Natural killer cell (primary cell): ENCODE data around the gene COPS6. TPM values are rescaled to one million over a fixed set of nuclear protein-coding genes. Genes with fewer than 3 reads are reported as not detected.

Experiments
- ATAC-seq, 3 donors: fragments of 150-1000 bp in 2 of 3; fragments of 200-7000 bp in 1 of 3; cut with Tn5 transposase; 1 replicate in 1 of 3; 2 replicates in 2 of 3; pipeline ENCODE4 v1.10.0; 2021; ENCODE audit warnings: mild to moderate bottlenecking in 2 of 3, moderate library complexity in 2 of 3
- DNase-seq, 2 donors: peaks; one replicate each; pipeline versions ENCODE4 v3.0.0 to v3.0.0-alpha.2; 2013 to 2021; ENCODE audit warnings: mixed read lengths in 1 of 2
- H3K27ac ChIP-seq: one replicate; pipeline ENCODE4 v1.5.1; 2013; ENCODE audit warnings: mild to moderate bottlenecking, low read length
- H3K27me3 ChIP-seq: one replicate; pipeline ENCODE4 v1.6.1; 2013; ENCODE audit warnings: low read length; ENCODE audit not compliant: control insufficient read depth, insufficient read depth
- H3K36me3 ChIP-seq: one replicate; pipeline ENCODE4 v1.6.1; 2013; ENCODE audit warnings: low read length; ENCODE audit not compliant: control insufficient read depth, insufficient read depth
- H3K4me1 ChIP-seq: one replicate; pipeline ENCODE4 v1.6.1; 2013; ENCODE audit warnings: low read length; ENCODE audit not compliant: control insufficient read depth, insufficient read depth
- H3K4me3 ChIP-seq: one replicate; pipeline ENCODE4 v1.5.1; 2013; ENCODE audit warnings: low read length
- H3K9me3 ChIP-seq: one replicate; pipeline ENCODE4 v1.6.1; 2013; ENCODE audit warnings: low read length; ENCODE audit not compliant: control insufficient read depth, insufficient read depth
- H3K27ac Mint-ChIP-seq, 2 donors: one replicate each; pipeline ENCODE4 v1.8.0; 2022; ENCODE audit warnings: mild to moderate bottlenecking in 2 of 2, mixed read lengths in 2 of 2, moderate library complexity in 1 of 2
- H3K27me3 Mint-ChIP-seq, 2 donors: one replicate each; pipeline ENCODE4 v1.8.0; 2022; ENCODE audit warnings: low read depth in 2 of 2, mixed read lengths in 2 of 2
- H3K36me3 Mint-ChIP-seq: one replicate; pipeline ENCODE4 v1.8.0; 2022; ENCODE audit warnings: mixed read lengths
- H3K4me1 Mint-ChIP-seq, 2 donors: one replicate each; pipeline ENCODE4 v1.8.0; 2022; ENCODE audit warnings: mixed read lengths in 2 of 2
- H3K4me3 Mint-ChIP-seq: one replicate; pipeline ENCODE4 v1.8.0; 2022; ENCODE audit warnings: mild to moderate bottlenecking, moderate library complexity, mixed read lengths
- H3K9me3 Mint-ChIP-seq, 2 donors: one replicate each; pipeline ENCODE4 v1.8.0; 2022; ENCODE audit warnings: mixed read lengths in 2 of 2
- CTCF ChIP-seq: fragments of 200-600 bp; IDR thresholded peaks from one replicate; pipeline ENCODE4 v1.8.0; 2022; ENCODE audit warnings: antibody characterized with exemption
- WGBS: methylation state at CpG from one replicate; pipeline ENCODE4 v1.1.7; 2013; ENCODE audit warnings: missing lambda C conversion rate; ENCODE audit not compliant: insufficient coverage; 5-methylcytosine and 5-hydroxymethylcytosine counted together
- intact Hi-C: fragments of 100-400 bp; cut with micrococcal nuclease; formaldehyde crosslinking; loops from one replicate; pipeline ENCODE4 v1.14.2; 2022
- total RNA-seq, 4 donors: library from RNA; stranded (reverse); fragments of 120-200 nt in 1 of 4; gene quantifications; one replicate each; pipeline versions ENCODE4 v1.2.3 to v1.2.4, GENCODE V29; 2013 to 2022

Gene COPS6
- total RNA-seq = 10 to 100 TPM; 79.0 to 94.6 (median 84.4) TPM
- 47.4 TPM for total RNA-seq (2013)

- peaks cover 30% of the 10 kb centered on the region for H3K36me3 ChIP-seq
- Mint-ChIP-seq H3K27me3 (no peaks in the 10 kb centered on the region), H3K9me3 (no peaks in the 10 kb centered on the region)
Measured at GRCh38 chr7:100088621-100089457, at the start of gene COPS6. COPS6 (plus strand) TSS chr7:100088969; CDS start chr7:100088991, 22 bp downstream.

GRCh38 chr7:100040575-100040974 is 48.2 kb upstream of the COPS6 start:
- TF ChIP-seq CTCF = no peak
- 7% methylated on average over 7 of the region's 7 CpGs for WGBS
- Mint-ChIP-seq H3K27me3 (no peaks in the 10 kb centered on the region), H3K4me3 (no peak overlapping the region), H3K9me3 (no peaks in the 10 kb centered on the region), H3K27ac (peak overlapping the region in 1 of 2 donors; percentile 61), H3K4me1 (peaks cover 11 to 16% of the 10 kb centered on the region in 2 donors), H3K36me3 (no peaks in the 10 kb centered on the region)
- DNase-seq (no peak), ATAC-seq (peak in 2 of 3 donors; percentile 31 to 54)
- intact Hi-C loops = loop anchor here (5.0 kb wide), 1 partner anchor 48 kb away; no protein-coding TSS in a partner anchor
- no peak overlapping the region for H3K27ac ChIP-seq
- H3K4me1 ChIP-seq = peaks cover 8% of the 10 kb centered on the region
- no peak overlapping the region for H3K4me3 ChIP-seq
- H3K9me3 ChIP-seq = no peaks in the 10 kb centered on the region
- H3K27me3 ChIP-seq = no peaks in the 10 kb centered on the region
- peaks cover 10% of the 10 kb centered on the region for H3K36me3 ChIP-seq

More at GRCh38 chr7:100088621-100089457, at the start of gene COPS6:
- no peak for TF ChIP-seq CTCF
- peaks cover 14% of the 10 kb centered on the region for H3K4me1 ChIP-seq
- H3K27ac ChIP-seq = peak within 1 kb of the TSS; percentile 84
- Mint-ChIP-seq H3K4me3 (peak within 1 kb of the TSS; percentile 86), H3K27ac (peak within 1 kb of the TSS; percentile 79 to 88), H3K36me3 (peaks cover 8% of the 10 kb centered on the region), H3K4me1 (peaks cover 9 to 28% of the 10 kb centered on the region in 2 donors)
- under 1% methylated on average over 68 of the region's 68 CpGs for WGBS
- H3K27me3 ChIP-seq = no peaks in the 10 kb centered on the region
- peak; percentile 89 to 91 for DNase-seq
- peak; percentile 78 to 91 (median 89) for ATAC-seq
- H3K9me3 ChIP-seq = no peaks in the 10 kb centered on the region
- peak within 1 kb of the TSS; percentile 95 for H3K4me3 ChIP-seq
- intact Hi-C loops = no loop called here

- Histone ChIP-seq H3K9me3 (no peaks in the 10 kb centered on the region), H3K4me3 (no peak overlapping the region), H3K4me1 (peaks cover 13% of the 10 kb centered on the region), H3K36me3 (no peaks in the 10 kb centered on the region), H3K27ac (no peak overlapping the region), H3K27me3 (no peaks in the 10 kb centered on the region)
- peak overlapping the region; percentile 69 for H3K4me3 Mint-ChIP-seq
- H3K27ac Mint-ChIP-seq = peak overlapping the region in 1 of 2 donors; percentile 42
- no peaks in the 10 kb centered on the region for H3K9me3 Mint-ChIP-seq
- intact Hi-C loops = loop anchor here (5.0 kb wide), 2 partner anchors 38 to 52 kb away; partner anchors contain the start of gene ZNF3
- H3K27me3 Mint-ChIP-seq = no peaks in the 10 kb centered on the region
- 19% methylated on average over 6 of the region's 6 CpGs for WGBS
- H3K4me1 Mint-ChIP-seq = peaks cover 11 to 16% of the 10 kb centered on the region in 2 donors
- H3K36me3 Mint-ChIP-seq = no peaks in the 10 kb centered on the region
- ATAC-seq = peak in 1 of 3 donors; percentile 38
- TF ChIP-seq CTCF = no peak
- peak in 1 of 2 donors; percentile 43 for DNase-seq
Measured at GRCh38 chr7:100044718-100045117, 44.1 kb upstream of the COPS6 start.
